ENCODE measurements around the gene RBM11. TPM values are rescaled to one million over a fixed set of nuclear protein-coding genes. Genes with fewer than 3 reads are reported as not detected.

The RBM11 gene
- total RNA-seq, 1 donor from 2014 or later, result 4.8 TPM

DNA sequence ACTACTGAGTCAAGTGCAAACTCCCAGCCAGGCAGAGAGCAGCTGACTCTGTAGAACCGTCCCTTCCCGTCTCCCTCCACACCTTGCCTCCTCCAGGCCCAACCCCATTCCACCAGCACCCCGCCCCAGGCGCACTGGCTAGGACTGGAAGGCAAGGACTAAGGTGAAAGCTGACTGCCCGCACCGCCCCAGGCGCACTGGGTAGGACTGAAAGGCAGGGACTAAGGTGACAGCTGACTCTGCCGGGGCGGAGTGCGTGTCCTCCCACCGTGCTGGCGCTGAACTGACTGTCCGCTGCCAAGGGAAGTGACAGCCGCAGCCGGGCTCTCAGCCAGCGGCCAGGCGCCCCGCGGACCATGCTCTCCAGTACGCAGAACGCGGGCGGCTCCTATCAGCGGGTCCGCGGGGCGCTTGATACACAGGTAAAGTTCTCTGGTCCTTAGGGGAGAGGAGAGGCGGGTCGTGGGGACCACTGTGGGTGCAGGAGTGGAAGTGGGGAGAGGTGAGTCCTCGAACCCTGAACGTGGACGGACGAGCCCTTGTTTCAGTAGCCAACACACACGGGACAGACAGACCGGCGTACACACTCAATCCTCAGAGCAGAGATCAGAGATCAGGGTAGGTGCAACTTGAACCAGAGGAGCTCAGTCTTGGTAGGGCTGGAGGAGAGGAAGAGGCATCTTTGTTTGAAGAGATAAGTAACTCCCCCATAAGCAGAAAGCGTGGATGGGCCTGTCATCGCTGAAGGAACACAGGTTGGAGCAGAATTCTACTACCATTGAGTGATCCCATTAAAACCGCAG is 58.0 kb downstream of the RBM11 start:
- Mint-ChIP-seq H3K9me3 (ENCODE audit: unreplicated experiment) (no peaks in the 10 kb centered on the region), H3K27ac (ENCODE audit: unreplicated experiment) (no peak overlapping the region), H3K4me1 (ENCODE audit: unreplicated experiment) (no peaks in the 10 kb centered on the region), H3K4me3 (ENCODE audit: unreplicated experiment) (peak overlapping the region; percentile 53), H3K36me3 (ENCODE audit: low read depth, unreplicated experiment) (no peaks in the 10 kb centered on the region), H3K27me3 (ENCODE audit: unreplicated experiment) (no peaks in the 10 kb centered on the region)
- TF ChIP-seq CTCF (IDR thresholded peaks at IDR 0.05; ENCODE audit: unreplicated experiment), result no peak
- DNase-seq (ENCODE audit: low spot score), result peak; percentile 46

DNA sequence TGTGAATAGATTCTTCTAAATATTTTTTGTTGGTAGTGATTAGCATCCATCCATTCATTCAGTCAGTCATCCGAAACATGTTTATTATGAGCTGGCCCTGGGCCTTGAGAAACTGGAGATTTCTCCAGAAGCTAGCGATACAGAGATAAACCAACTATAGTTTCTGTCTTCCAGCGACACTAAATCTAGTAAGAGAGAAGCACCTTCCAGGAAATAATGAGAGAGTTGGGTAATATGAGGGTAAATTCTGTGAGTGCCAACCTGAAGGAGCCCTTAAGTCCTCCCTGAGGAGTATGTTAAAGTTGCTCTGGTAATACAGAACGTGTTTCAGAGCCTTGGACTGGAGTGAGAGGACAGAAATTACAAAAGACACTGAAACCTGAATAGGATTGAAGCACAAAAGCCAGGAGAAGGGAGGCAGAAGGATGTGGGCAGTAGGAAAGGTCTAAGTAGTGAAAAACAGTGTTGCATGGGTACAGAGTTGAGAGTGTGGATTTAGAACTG is 59.8 kb downstream of the RBM11 start:
- TF ChIP-seq CTCF (IDR thresholded peaks at IDR 0.05; ENCODE audit: unreplicated experiment), result no peak
- Mint-ChIP-seq H3K27me3 (ENCODE audit: unreplicated experiment) (no peaks in the 10 kb centered on the region), H3K4me3 (ENCODE audit: unreplicated experiment) (no peak overlapping the region), H3K27ac (ENCODE audit: unreplicated experiment) (no peak overlapping the region), H3K36me3 (ENCODE audit: low read depth, unreplicated experiment) (no peaks in the 10 kb centered on the region), H3K9me3 (ENCODE audit: unreplicated experiment) (no peaks in the 10 kb centered on the region), H3K4me1 (ENCODE audit: unreplicated experiment) (no peaks in the 10 kb centered on the region)
- no peak for DNase-seq (ENCODE audit: low spot score)

Other genes with a start within 250 kb of the RBM11 start
- gene LIPI, start 5.2 kb upstream of the RBM11 start, total RNA-seq (ENCODE audit: unreplicated experiment), result not detected
- gene HSPA13, start 167.0 kb downstream of the RBM11 start, total RNA-seq (ENCODE audit: unreplicated experiment), result 37.0 TPM

Measured in endothelial cell (in vitro differentiated cells).